Astrocyte of the cerebellum (primary cell): Measurements from ENCODE around the gene USP15.

Experiments
- DNase-seq: peaks from one replicate; pipeline ENCODE4 v3.0.0-alpha.2; 2011; ENCODE audit warnings: low read depth
- H3K4me3 ChIP-seq: 2 replicates; pipeline ENCODE4 v1.5.1; 2011; ENCODE audit warnings: mild to moderate bottlenecking, low read depth, low read length, moderate library complexity
- CTCF ChIP-seq: IDR thresholded peaks from 2 replicates; pipeline ENCODE4 v1.5.1; 2012; ENCODE audit warnings: low read length, low read depth, moderate library complexity, mild to moderate bottlenecking; ENCODE audit errors: missing control alignments
- in situ Hi-C: cut with HindIII; loops from 2 replicates; pipeline ENCODE4 v1.10.0; 2017; ENCODE audit warnings: low sequenced_read_pairs

The USP15 gene

GRCh38 chr12:62414180-62414579 is 154.0 kb downstream of the USP15 start:
- H3K4me3 ChIP-seq: no peak overlapping the region
- in situ Hi-C loops: no loop called here
- no peak for DNase-seq
- TF ChIP-seq CTCF: no peak

- TF ChIP-seq CTCF: no peak
- peak; percentile 5 for DNase-seq
- no peak overlapping the region for H3K4me3 ChIP-seq
- in situ Hi-C loops: no loop called here
Observed at GRCh38 chr12:62426089-62426488, 165.9 kb downstream of the USP15 start.

GRCh38 chr12:62429457-62429856 is 169.3 kb downstream of the USP15 start:
- no peak for DNase-seq
- no peak for TF ChIP-seq CTCF
- in situ Hi-C loops: no loop called here
- H3K4me3 ChIP-seq: no peak overlapping the region

- DNase-seq: no peak
- in situ Hi-C loops: loop anchor here (10.0 kb wide), 1 partner anchor 360 kb away; no protein-coding TSS in a partner anchor
- TF ChIP-seq CTCF: no peak
- peak overlapping the region; percentile 48 for H3K4me3 ChIP-seq
Observed at GRCh38 chr12:62434494-62435302, 174.5 kb downstream of the USP15 start.

DNA sequence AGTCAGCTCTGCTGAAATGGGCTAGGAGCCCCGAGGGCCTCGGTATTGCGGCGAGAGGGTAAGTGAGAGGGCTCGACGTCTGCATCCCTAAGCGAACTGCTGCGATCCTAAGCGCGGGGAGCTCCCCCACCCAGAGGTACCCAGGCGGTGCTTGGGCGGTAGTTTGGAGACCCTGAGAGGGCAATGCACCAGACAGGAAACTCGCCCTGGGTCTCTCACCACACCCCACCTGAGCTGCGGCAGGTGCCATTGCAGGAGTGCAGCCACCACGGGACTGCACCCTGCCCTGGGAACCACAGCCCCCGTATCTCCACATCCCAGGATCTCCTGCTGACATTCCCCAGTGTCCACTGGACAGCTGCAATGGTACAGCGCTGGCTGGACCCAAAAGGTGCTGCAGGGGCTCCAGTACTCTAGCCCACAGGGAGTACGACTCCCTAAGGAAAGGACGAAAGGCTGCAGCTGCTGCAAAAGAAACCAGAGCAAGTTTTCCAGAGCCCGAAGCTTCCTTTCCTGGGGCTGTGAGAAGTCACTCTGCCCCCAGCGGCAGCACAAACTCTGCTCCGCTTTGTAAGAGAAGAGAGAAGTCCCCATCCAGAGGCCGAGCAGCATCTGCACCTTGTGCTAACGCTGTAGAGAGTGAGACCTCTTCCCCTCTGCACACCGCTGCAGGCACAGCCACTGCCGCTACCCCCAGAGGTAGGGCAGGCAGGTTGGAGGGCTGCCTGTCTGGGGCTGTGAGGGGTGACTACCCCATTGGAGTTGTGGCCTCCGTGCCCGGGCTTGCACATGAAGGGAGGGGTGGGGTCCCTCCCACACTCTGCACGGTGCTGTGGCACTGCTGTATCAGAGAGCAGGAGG is 175.3 kb downstream of the USP15 start:
- in situ Hi-C loops: loop anchor here (10.0 kb wide), 1 partner anchor 359 kb away; no protein-coding TSS in a partner anchor
- peak; percentile 49 for DNase-seq
- H3K4me3 ChIP-seq: peak overlapping the region; percentile 48
- TF ChIP-seq CTCF: peak; percentile 81

DNA sequence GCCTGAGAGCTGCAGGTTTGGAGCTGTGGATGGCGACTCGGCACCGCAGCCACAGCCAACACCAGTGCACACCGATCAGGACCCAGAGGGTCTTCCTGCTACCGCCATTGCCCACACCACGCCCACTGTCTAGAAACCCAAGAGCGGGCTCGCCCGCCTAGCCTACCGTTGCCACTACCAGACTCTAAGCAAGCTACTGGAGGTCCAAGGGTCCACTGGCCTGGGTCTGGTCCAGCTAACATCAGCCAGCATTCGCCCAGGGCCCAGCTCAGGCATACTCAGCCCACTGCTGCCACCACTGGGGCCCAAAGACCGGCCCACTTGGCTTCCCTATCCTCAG is 175.9 kb downstream of the USP15 start:
- no peak for DNase-seq
- H3K4me3 ChIP-seq: no peak overlapping the region
- no peak for TF ChIP-seq CTCF
- in situ Hi-C loops: loop anchor here (10.0 kb wide), 1 partner anchor 359 kb away; no protein-coding TSS in a partner anchor
